NAMALWA (cell line): ENCODE data around the gene DCAF5.
A peak's percentile ranks its signal among the peaks of the same experiment; 100 is the strongest.
"Not testable (repeated sequence)": the region's sequence is repeated elsewhere in the genome, so short reads cannot be mapped to it uniquely, and the experiment has no call there.

Experiments used
- DNase-seq: peaks from one replicate; pipeline ENCODE4 v3.0.0-alpha.2; 2015; ENCODE audit warnings: low spot score

The DCAF5 gene

DNA sequence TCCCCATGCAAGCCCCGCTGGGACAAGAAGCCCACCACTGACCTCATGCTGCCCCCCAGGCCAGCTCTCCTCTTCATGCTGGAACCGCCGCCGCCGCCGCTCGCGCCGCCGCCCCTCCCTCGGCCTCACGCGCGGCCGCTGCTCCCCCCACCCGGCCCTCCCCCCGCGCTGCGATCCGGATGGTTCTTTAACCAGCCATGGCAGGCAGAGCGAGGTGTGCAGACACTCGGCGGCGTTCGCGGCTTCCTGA is at the start of gene DCAF5:
DCAF5 (minus strand) TSS at position 218 of the 250 bp plus-strand sequence; CDS start at position 77, 141 bp downstream.
- DNase-seq, result peak; percentile 83

GRCh38 chr14:69199786-69200185 is 46.9 kb upstream of the DCAF5 start:
- DNase-seq, result no peak

DNA sequence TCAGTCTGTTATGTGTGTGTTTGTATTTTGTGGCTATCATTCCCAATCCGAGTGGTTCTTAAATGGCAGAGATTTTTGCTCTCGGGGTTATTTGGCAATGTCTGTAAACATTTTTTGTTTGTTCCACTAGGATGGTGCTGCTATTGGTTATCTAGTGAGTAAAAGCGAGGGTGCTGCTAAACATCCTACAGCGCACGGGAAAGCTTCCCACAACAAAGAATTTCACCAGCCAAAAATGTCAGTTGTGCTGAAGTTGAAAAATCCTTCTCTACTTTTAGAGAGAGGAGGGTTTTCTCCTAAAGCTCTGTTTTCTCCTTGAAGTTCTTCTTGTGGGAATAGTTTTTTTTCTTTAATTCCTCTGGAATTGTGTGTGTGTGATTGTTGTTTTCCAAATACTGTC is 40.8 kb upstream of the DCAF5 start:
- DNase-seq, result no peak

DNA sequence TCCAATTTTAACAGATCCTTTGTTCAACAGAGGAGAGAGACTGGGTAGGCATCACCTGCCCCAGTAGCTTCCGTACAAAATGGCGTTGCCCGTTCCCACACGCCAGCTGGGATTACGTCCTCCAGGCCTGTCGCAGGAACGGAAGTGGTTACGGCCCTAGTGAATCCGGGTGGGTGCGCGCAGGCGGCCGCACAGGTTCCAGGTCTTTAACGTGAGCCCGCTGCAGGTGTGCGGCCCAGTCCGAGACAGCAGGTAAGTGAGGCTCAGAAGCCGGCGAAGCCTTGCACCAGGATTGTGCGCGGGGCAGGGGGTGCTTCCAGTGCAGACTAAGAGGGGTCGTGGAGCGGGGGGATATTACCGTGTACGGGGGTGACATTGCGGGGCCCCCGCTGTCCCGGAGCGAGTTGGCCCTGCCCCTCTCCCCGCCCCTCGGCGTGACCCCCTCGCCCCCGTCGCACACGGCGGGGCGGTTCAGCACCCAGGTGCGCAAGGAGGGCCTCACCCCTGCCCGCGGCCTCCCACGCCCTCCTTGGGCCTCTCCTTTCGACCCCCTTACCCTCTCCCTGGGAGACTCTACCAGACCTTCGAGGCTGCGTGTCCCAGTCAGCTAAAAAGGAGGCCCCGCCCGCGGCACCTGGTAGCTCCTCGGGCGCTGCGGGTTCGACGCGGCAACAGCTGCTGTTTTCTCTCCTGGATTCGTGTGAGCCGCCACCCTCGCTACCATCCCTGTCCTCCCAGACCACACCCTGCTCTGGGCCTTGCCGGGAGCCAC is 38.6 kb upstream of the DCAF5 start, which contains the start of gene EXD2:
EXD2 (plus strand) TSS at position 159 of the 772 bp plus-strand sequence. CDS start 17,973 bp downstream, outside the sequence.
- no peak for DNase-seq

DNA sequence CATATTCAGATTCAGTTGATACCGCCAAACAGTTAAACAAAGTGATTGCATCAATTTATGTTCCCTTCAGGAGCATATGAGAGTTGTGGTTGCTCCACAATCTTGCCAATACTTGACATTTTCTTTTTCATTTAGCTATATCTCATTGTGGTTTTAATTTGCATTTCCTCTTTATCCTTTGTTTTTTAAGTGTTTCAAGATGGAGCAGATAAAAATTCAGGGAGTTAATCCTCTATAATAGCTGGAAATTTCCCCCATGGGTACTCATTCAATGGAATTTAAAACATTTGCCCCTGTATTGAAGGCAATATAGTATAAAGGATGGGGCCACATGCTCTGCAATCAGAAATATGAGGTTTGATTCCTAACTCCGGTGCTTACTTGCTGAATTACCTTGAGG is 37.3 kb upstream of the DCAF5 start:
- no peak for DNase-seq

DNA sequence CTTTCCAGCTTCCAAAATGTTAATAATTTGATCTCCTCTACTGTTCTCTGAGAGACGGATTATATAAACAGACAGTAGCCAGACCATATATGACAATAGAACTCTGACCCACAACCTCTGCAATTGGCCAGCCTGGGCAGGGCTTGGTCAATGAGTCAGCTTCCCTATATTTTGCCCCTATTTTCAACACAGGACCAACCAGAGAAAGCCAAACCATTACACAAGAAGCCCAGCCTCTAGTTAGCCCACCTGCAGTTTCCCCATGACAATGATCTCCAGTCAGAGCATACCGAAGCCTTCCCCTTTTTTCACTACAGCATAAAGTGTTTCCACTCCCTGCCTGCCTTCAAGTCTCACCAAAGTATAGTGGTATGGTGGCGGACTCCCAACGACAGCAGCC is 30.8 kb upstream of the DCAF5 start:
- DNase-seq, result no peak

GRCh38 chr14:69182580-69182979 is 29.7 kb upstream of the DCAF5 start:
- DNase-seq, result not testable (repeated sequence)

GRCh38 chr14:69181491-69181890 is 28.6 kb upstream of the DCAF5 start:
- DNase-seq, result no peak

DNA sequence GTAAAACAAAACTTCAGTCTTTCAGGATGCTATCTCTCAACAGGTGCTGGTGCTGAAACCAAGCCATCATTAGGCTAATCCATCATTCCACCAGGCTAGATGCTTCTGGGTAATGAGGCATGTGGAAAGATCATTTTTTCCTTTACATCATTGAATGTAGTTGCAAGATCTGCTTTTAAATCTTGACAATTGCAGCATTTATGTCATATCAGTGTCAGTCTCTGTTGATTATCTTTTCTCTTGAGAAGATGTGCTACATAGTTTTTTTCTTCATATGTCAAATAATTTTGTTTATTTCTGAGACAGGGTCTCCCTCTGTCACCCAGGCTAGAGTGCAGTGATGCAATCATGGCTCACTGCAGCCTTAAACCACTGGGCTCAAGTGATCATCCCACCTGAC is 22.2 kb upstream of the DCAF5 start:
- no peak for DNase-seq

DNA sequence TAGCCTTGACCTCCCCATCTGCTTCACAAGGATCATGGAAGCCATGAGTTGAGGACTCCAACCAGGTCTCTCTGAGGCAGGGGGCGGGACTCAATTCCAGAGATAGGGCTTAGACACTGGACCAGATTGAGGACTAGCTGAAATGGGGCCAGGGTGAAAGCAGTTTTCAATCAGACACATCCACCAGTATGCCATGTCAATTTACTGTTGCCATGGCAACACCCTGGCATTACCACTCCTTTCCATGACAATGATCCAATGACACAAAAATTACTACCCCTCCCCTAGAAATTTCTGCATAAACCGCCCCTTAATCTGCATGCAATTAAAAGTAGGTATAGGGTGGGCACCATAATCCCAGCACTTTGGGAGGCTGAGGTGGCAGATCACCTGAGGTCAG is 18.6 kb upstream of the DCAF5 start:
- DNase-seq, result no peak

DNA sequence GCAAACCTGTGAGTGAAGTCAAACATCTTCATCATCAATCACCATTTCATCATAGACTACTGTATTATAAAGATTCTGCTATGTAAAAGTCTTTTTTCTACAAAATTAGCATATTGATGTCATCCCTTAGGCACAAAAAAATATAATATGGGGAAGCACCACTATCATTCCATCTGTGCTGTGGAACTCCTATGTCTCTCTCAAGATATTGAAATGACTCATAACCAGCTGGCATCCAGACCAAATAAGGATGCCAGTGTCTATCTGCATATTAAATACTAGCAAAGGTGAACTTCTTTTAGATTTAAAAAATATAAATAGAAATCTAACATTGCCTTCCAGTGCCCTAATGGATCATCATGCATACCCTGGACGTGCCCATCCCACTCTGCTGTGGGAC is 17.9 kb upstream of the DCAF5 start:
- no peak for DNase-seq

DNA sequence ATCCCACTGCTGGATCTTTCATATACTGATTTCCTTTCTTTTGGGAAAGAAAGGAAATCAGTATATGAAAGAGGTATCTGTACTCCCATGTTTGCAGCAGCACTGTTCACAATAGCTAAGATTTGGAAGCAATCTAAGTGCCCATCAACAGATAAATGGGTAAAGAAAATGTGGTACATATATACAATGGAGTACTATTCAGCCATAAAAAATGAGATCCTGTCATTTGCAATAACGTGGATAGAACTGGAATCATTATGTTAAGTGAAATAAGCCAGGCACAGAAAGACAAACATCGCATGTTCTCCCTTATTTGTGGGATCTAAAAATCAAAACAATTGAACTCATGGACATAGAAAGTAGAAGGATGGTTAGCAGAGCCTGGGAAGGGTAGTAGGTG is 12.9 kb upstream of the DCAF5 start:
- DNase-seq, result not testable (repeated sequence)

GRCh38 chr14:69161590-69161989 is 8.7 kb upstream of the DCAF5 start:
- DNase-seq, result no peak

DNA sequence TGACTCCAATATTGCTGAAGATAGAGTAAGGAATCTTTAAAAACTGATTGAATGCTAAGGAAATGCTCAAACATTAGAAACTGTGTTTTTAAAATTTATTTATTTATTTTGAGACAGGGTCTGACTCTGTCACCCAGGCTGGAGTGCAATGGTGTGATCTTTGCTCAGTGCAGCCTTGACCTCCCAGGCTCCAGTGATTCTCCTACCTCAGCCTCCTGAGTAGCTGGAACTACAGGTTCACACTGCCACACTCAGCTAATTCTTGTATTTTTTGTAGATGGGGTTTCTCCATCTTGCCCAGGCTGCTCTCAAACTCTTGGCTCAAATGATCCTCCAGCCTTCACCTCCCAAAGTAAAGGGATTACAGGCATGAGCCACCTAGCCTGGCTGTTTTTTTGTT is 3.3 kb upstream of the DCAF5 start:
- no peak for DNase-seq

DNA sequence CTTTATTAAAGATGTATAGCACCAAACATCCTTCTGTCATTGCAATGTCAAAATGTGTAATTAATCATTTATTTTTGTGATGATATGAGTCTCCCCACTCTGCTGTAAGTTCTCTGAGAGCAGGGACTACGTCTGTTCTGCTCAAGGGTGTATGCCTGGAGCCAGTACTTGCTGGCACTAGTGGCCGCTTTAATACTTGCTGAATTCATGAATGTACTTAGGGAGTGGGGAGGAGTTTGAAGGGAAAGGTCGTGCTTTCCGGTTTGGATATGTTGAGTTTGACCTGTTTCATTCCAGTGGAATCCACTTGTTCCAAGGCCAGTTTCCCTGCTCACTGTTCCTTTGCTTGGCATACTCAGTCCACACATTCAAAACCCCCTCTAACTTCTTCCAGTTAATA is 1.9 kb upstream of the DCAF5 start:
- DNase-seq, result peak; percentile 9

GRCh38 chr14:69153873-69154270 is 953 bp upstream of the DCAF5 start:
- DNase-seq, result no peak

- DNase-seq, result no peak
These were observed 393 bp upstream of the DCAF5 start for GRCh38 chr14:69153152-69153872.

- DNase-seq, result peak; percentile 41
These were observed 578 bp downstream of the DCAF5 start for GRCh38 chr14:69152181-69152901.

DNA sequence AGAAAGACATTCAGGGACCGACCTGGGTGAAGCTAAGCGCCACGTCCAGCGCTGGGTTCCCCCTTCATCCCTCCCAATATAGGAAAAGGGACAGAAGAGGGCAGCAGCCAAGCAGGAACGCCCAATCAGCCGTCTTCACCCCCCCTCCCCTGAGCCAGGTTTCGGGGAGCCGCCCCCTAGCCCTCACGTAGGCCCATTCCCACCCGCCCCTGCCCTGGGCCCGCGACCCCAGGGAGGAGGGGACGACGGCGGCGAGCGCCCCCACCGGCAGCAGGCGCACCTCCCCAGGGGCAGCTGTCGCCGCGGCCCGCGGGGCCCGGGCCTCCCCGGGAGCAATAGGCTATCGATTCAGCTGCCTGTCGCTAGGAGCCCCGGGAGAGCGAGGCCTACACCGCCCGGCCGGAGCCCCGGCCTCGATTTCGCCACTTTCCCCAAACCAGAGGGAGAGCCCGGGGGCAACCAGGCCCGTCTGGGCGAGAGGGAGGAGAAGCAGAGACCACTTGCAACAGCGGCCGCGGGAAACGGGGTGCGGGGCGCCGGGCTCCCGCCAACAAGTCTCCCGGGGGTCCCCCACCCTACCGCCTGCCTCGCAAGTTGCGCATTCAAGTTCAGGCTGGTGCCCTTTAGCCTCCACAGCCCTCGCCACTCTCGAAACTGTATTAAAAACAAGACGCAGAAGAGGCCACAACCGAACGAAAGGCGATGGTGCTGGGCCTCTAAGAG is 1.3 kb downstream of the DCAF5 start:
- peak; percentile 65 for DNase-seq

GRCh38 chr14:69149461-69150244 is 3.3 kb downstream of the DCAF5 start:
- DNase-seq, result no peak

- no peak for DNase-seq
These were observed 10.8 kb downstream of the DCAF5 start for GRCh38 chr14:69142101-69142500.

GRCh38 chr14:69141550-69141949 is 11.4 kb downstream of the DCAF5 start:
- DNase-seq, result no peak
